HG03571 (cell line): ENCODE measurements around the gene SLC38A11.

Source experiments
- ATAC-seq: cut with Tn5 transposase; IDR thresholded peaks from one replicate; pipeline ENCODE4 v1.9.1; 2021; ENCODE audit not compliant: unreplicated experiment

SLC38A11 gene

GRCh38 chr2:164917296-164917903 is 37.9 kb downstream of the SLC38A11 start:
- no peak for ATAC-seq

- ATAC-seq: no peak
Observed at GRCh38 chr2:164915566-164915965, 39.8 kb downstream of the SLC38A11 start.

GRCh38 chr2:164913640-164914350 is 41.5 kb downstream of the SLC38A11 start:
- no peak for ATAC-seq

GRCh38 chr2:164913011-164913410 is 42.3 kb downstream of the SLC38A11 start:
- ATAC-seq: no peak

GRCh38 chr2:164911832-164912231 is 43.5 kb downstream of the SLC38A11 start:
- no peak for ATAC-seq

GRCh38 chr2:164910101-164910899 is 45.0 kb downstream of the SLC38A11 start:
- no peak for ATAC-seq

- ATAC-seq: no peak
Observed at GRCh38 chr2:164906947-164907346, 48.4 kb downstream of the SLC38A11 start.

- no peak for ATAC-seq
Observed at GRCh38 chr2:164905307-164905706, 50.0 kb downstream of the SLC38A11 start.

- ATAC-seq: no peak
Observed at GRCh38 chr2:164903951-164904350, 51.4 kb downstream of the SLC38A11 start.

GRCh38 chr2:164903204-164903603 is 52.1 kb downstream of the SLC38A11 start:
- ATAC-seq: no peak

GRCh38 chr2:164899121-164899520 is 56.2 kb downstream of the SLC38A11 start:
- no peak for ATAC-seq

GRCh38 chr2:164898475-164898874 is 56.9 kb downstream of the SLC38A11 start:
- ATAC-seq: no peak

- ATAC-seq: no peak
Observed at GRCh38 chr2:164897469-164898260, 57.7 kb downstream of the SLC38A11 start.

- ATAC-seq: peak; percentile 94
Observed at GRCh38 chr2:164896634-164897355, 58.5 kb downstream of the SLC38A11 start.

GRCh38 chr2:164896226-164896625 is 59.1 kb downstream of the SLC38A11 start:
- ATAC-seq: no peak

- no peak for ATAC-seq
Observed at GRCh38 chr2:164891460-164891859, 63.9 kb downstream of the SLC38A11 start.

- ATAC-seq: no peak
Observed at GRCh38 chr2:164890544-164890943, 64.8 kb downstream of the SLC38A11 start.

- ATAC-seq: no peak
Observed at GRCh38 chr2:164888592-164888991, 66.7 kb downstream of the SLC38A11 start.

- ATAC-seq: no peak
Observed at GRCh38 chr2:164887434-164888144, 67.7 kb downstream of the SLC38A11 start.

- no peak for ATAC-seq
Observed at GRCh38 chr2:164882276-164882675, 73.0 kb downstream of the SLC38A11 start.
